ENCODE data around the gene PEPD.

The PEPD gene

GRCh38 chr19:33472691-33473652 lies 48.6 kb downstream of the PEPD start:
- DNase-seq (ENCODE audit: low read depth): no peak

GRCh38 chr19:33472226-33472625 lies 49.4 kb downstream of the PEPD start:
- DNase-seq (ENCODE audit: low read depth): no peak

- no peak for DNase-seq (ENCODE audit: low read depth)
Measured at GRCh38 chr19:33471111-33471996, 50.2 kb downstream of the PEPD start.

- DNase-seq (ENCODE audit: low read depth): no peak
Measured at GRCh38 chr19:33470686-33471085, 50.9 kb downstream of the PEPD start.

GRCh38 chr19:33470040-33470330 lies 51.6 kb downstream of the PEPD start:
- no peak for DNase-seq (ENCODE audit: low read depth)

GRCh38 chr19:33469171-33470039 lies 52.2 kb downstream of the PEPD start:
- no peak for DNase-seq (ENCODE audit: low read depth)

GRCh38 chr19:33468361-33469170 lies 53.0 kb downstream of the PEPD start:
- DNase-seq (ENCODE audit: low read depth): no peak

- DNase-seq (ENCODE audit: low read depth): no peak
Measured at GRCh38 chr19:33467851-33468250, 53.7 kb downstream of the PEPD start.

GRCh38 chr19:33465834-33466233 lies 55.8 kb downstream of the PEPD start:
- no peak for DNase-seq (ENCODE audit: low read depth)

- no peak for DNase-seq (ENCODE audit: low read depth)
Measured at GRCh38 chr19:33465371-33465770, 56.2 kb downstream of the PEPD start.

GRCh38 chr19:33464733-33465115 lies 56.9 kb downstream of the PEPD start:
- DNase-seq (ENCODE audit: low read depth): no peak

- no peak for DNase-seq (ENCODE audit: low read depth)
Measured at GRCh38 chr19:33464010-33464732, 57.4 kb downstream of the PEPD start.

- no peak for DNase-seq (ENCODE audit: low read depth)
Measured at GRCh38 chr19:33463199-33463598, 58.4 kb downstream of the PEPD start.

GRCh38 chr19:33462112-33462791 lies 59.3 kb downstream of the PEPD start:
- DNase-seq (ENCODE audit: low read depth): no peak

- DNase-seq (ENCODE audit: low read depth): no peak
Measured at GRCh38 chr19:33461256-33462111, 60.1 kb downstream of the PEPD start.

GRCh38 chr19:33460221-33460908 lies 61.2 kb downstream of the PEPD start:
- no peak for DNase-seq (ENCODE audit: low read depth)

- DNase-seq (ENCODE audit: low read depth): no peak
Measured at GRCh38 chr19:33459222-33460090, 62.1 kb downstream of the PEPD start.
